ENCODE measurements around the gene ABCD3.
"Not testable (repeated sequence)": the region's sequence is repeated elsewhere in the genome, so short reads cannot be mapped to it uniquely, and the experiment has no call there.

Gene ABCD3

DNA sequence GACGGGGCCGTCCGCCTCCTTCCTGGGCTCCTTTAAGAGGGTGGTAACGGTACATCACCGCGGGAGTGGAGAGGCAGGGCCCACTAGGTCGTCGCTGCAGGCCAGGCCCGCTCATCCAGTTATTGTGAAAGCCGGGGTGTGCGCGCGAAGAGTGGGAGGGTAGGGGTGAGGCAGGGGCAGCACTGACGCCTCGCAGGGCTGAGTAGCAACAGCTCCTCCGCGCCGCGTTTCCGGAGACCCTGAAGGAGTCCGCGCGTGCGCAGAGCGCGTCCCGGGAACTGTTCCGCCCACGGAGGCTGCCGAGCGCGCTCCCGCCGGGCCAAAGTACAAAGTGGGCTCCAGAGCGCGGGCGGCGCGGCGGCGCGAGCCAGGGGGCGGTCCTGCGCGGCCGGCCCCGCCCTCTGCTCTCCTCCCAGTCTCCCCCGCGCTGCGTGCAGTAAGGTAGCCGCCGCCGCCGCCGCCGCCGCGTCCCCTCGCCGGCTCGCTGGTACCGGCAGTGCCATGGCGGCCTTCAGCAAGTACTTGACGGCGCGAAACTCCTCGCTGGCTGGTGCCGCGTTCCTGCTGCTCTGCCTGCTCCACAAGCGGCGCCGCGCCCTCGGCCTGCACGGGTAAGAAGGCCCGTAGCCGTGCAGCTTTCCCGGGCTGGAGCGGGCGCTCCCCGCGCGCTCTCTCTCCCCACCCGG, at the start of gene ABCD3:
Gene ABCD3, plus strand, starts transcription at position 412 of the 686 bp plus-strand sequence. Its CDS starts 90 bp downstream, at position 502.
- DNase-seq = peak; percentile 95

DNA sequence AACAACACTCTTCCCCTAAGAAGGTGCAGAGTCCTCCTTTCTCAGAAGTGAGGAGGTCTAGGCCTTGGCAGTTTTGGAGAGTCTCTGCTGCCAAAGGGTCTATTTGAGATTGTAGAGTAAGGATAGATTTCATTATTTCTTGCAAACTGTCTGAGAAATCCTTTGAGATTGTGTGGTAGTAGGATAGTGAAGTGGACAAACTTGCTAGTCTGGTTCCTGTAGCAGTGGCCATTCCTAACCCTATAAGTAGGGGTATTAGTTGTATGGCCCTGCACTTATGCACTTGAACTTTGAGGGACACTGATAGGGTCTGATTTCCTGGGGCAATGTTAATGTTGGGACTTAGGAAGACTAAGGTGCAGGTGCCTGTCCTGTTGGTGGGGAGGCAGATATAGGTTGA, 45.4 kb upstream of the ABCD3 start:
- DNase-seq = not testable (repeated sequence)

DNA sequence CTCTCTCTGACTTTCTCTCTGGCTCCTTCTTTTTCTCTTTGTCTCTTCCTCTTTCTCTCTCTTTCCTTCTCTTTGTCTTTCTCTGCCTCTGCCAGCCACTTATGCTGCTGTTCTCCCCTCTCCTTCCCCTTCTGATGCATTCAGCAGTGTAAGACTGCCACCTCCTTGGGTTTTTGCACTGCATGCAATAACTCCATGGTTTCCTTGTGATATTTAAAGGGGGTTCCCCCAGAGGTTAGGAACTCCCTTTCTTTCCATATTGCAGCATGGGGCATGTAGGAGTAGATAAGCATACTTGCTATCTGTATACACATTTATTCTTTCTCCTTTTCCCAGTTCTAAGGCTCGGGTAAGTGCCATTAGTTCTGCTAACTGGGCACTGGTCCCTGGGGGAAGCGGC, 44.9 kb upstream of the ABCD3 start:
- peak; percentile 24 for DNase-seq

DNA sequence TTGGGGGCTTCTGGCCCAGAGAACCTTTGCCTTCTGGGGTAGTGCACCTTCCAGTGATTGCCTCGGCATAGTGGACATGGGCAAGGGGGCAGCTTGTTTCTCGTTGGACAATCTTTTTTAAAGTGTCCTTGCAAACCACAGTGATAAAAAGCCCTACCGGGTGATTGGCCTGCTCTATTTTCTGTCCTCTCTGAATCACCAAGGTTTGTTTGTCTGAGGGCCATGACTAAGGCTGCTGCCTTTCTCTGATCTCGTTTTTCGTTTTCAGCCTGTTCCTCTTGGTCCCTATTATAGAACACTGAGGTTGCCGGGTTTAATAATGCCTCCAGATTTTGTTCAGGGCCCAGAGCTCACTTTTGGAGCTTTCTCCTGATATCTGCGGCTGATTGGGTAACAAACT, 42.5 kb upstream of the ABCD3 start:
- DNase-seq = not testable (repeated sequence)

DNA sequence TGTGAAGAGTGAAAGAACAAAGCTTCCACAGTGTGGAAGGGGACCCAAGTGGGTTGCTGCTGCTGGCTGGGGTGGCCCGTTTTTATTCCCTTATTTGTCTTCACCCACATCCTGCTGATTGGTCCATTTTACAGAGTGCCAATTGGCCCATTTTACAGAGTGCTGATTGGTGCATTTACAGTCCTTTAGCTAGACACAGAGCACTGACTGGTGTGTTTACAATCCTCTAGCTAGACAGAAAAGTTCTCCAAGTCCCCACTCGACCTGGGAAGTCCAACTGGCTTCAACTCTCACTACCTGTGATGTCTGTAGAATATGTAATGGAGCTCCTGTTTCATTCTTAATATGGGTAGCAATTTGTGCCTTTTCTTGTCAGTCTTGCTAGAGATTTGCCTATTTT, 39.7 kb upstream of the ABCD3 start:
- not testable (repeated sequence) for DNase-seq

DNA sequence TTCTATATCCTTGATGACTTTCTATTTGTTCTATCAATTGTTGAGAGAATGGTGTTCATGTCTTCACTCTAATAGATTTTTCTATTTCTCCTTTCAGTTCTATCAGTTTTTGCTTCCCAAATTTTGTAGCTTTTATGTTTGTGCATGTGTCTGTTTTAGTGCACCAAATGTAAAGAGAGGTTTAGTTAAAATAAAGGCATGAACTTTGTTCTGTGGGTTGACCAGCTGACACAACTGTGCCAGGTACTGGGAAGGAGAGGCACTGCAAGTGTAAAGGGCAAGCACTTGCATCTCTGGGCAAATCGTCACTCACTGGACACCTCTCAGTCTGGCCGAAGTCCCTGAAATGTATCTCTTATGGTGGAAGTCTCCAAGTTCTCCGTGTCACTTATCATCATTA, 38.6 kb upstream of the ABCD3 start:
- DNase-seq = no peak

DNA sequence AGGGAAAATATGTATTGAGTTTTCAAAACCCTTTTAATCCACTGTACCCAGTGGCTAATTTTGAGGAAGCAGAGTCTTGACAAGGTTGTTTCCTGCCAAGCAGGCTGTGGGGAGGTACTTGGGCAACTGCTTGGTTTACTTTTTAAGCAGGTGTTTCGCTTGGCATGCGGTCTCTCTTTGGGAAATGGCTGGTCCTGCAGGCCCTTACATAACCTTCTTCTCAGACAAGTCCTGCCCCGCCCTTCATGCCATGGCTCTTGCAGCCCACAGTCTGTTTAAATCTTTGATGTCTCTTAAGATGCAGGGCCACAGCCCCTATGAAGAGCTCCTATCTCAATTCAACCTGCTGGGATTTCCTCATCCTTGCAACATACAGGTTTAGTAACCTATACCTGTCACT, 36.0 kb upstream of the ABCD3 start:
- no peak for DNase-seq

DNA sequence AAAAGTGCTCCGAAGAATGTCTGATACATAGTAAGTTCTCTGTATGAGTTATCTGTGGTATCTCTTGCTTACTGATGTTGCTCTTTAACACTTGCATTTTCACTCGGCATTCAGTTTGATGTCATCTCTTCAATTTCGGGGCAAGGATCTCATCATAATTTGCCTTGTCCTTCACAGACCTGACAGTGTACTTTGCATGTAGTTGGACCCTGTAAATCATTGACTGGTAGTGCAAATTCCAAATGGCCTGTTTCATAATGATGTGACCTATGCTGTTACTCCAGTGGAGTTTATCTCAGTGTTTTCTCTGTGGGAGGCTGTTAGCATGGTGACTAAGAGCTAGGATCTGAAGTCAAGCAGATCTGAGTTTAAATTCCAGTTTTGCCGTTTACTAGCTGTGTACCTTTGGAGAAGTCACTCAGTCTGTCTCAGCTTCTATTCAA, 34.2 kb upstream of the ABCD3 start:
- no peak for DNase-seq

DNA sequence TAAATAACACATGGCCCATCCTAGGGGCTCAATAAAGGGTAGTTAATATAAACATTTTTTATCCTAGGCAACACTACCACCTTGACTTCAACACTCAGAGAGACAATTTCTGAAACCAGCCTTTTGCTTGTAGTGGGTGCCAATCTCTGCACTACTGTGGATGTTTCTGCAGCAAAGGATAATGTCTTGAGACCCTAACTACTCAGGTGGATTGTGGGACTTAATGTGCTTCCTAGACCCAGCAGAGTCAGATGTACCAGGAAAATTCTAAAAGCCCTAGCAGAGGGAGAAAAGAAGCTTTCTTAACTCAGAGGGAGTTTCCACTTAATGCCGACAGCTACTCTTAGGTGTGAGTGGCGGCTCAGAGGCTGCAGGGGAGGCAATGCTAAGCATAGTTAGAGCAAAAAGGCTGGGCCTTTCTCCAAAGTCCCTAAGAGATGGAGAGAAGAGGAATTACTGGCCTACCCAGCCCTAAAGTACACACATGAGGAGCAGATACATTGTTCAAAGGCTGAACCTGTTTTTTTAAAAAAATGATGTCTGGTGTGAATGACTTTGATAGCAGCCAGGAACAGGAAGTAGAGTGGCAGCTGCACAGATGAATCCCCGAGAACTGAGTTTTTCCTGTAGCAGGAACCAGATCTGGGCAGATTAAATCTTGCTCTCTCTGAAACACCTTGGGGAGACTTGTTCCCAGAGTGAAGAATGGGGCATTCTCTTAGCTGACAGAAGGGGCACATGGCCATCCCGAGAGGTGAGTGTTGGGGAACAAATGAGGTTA, 33.5 kb upstream of the ABCD3 start:
- DNase-seq = no peak

DNA sequence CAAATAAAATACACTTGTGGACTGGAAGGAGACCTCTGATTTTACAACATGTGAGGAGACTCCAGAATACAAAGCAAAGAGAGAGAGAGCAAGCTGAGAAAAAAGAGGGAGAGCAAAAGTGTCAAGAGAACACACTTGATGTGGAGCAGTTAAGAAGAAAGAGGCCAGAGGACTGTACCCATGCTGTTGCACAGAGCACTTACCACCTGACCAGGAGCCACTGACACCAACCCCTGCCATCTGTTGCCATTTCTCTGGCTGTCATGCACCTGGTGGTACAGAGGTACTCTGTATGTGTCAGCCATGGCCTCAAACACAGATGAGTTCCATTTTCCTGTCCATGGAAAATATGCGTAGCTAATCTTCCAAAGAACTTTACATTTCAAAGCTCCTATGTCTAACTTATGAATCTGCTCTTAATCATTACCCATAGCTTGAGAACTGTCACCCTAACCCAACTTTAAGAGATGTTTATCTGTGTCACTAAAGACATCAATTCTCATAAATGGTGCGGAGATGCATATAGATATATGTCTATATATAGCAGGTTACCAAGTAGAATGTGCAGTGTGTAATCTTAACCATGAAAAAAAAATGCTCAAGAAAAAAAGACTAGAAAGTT, 32.8 kb upstream of the ABCD3 start:
- no peak for DNase-seq

DNA sequence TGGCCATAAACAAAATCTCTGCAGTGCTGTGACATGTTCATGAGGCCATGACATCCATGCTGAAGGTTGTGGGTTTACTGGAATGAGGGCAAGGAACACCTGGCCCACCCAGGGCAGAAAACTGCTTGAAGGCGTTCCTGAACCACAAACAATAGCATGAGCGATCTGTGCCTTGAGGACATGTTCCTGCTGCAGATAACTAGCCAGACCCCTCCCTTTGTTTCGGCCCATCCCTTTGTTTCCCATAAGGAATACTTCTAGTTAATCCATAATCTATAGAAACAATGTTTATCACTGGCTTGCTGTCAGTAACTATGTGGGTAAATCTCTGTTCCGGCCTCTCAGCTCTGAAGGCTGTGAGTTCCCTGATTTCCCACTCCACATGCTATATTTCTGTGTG, 28.9 kb upstream of the ABCD3 start:
- no peak for DNase-seq

DNA sequence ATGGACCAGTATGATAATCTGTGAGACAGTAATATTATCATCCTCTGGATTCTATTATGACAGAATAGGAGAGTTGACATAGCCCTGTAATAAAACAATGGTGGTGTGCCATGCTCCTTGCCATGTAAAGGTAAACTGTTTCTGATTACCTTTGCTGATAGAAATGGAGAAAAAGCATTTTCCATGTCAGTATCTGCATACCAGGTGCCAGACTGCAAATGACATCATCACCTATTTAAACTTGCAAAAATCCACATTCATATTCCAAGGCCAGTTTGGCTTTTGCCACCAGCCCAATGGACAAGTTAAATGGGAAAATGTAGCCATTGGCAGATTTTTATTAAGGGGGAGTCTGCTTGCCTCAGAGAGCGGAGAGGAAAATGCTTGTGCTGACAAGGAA, 23.9 kb upstream of the ABCD3 start:
- no peak for DNase-seq

DNA sequence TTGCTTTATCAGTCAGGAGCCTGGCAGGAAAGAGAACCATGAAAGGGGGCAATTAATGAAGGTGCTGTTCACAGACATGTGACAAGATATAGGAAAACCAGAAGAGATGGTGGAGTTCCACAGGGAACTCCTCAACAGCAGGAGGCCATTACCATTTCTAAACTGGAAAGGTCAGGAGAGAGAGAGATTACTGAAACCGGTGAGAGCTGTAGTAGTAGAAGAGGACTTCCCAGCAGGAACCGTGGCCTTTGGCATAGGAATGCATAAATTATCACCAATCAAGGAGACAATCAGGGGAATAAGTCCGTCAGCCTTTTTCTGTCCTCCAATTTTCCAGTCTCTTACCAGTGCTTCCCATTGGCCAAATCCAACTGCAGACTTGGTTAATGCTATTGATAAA, 23.0 kb upstream of the ABCD3 start:
- DNase-seq = no peak

DNA sequence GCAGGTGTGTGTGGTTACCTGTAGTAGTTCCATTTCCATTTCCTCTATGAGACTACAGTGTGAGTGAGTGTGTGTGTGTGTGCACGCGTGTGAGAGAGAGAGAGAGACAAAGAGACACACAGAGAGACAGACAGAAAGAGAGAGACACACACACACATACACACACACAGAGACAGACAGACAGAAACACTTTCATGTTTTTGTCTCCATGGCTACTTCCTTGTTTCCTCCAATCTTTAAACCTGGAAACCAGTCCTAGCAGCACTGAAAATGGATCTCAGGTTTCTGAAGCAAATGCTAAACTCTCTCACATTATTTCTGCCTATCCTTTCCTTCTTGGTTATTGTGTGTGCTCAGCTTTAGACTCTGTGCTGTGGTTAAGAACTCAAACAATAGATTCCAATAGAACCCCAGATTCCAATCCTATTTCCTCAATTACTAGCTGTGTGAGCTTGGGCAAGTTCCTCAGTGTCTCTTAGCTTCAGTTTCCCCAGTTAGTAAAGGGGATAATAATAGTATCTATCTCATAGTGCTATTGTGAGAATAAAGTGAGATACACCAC, 22.4 kb upstream of the ABCD3 start:
- no peak for DNase-seq

DNA sequence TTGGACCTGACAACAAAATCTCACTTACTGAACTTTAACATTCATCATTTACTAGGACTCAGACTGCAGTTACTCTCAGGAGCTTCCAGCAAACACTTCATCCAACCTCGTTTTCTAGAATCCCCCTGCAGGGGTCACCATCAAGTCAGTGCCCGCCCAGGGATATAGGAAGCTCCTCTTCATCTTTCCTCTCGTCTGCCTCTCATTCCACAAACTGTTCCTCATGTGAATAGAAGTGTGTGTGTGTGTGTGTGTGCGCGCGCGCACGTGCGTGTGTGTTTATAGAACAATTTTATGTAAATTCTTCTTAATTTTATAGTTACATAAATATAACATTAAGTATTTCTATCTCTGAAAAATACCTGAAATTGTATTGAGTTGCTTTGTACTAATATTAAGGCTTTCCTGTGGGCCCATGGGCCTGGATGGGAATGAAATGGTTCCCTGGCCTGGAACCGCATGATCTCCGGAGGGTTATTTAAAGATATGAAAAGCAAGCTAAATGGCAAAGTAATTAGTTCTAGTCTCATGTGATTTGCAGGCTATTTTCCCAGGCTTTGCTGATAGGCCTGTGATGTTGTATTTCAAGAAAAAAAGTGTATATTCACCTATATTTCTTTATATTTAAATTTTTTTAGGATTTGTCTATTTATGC, 21.7 kb upstream of the ABCD3 start:
- DNase-seq = no peak

DNA sequence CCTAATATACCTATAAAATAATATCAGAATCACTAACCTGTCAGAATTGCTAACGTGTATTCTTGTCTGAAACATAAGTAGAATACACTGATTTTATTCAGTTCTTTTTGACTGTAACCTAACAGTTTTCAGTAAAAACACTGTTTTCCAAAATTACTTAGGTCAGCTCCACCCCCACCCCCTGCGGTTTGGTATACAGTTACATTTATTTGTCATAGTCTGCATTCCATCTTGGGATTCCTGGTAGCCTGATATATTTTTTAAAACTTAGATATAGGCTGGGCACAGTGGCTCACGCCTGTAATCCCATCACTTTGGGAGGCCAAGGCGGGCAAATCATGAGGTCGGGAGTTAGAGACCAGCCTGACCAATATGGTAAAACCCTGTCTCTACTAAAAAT, 19.8 kb upstream of the ABCD3 start:
- no peak for DNase-seq

DNA sequence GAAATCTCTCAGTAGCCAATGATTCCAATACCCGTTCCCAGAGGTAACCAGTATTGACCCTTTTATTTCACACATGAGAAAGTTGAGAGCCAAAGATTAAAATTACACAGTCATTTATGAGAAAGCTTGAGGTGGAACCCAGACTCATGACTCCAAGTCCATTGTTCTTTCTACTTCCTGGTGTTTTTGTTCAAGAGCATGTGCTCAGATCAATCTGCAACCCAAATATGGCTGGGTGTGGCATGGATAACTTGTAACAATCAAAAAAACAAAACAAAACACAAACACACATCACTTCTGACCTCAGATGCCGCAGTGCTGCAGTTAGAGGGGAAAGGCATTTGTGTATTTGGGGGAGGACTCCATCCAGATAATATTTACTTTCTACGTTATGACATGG, 18.7 kb upstream of the ABCD3 start:
- no peak for DNase-seq

DNA sequence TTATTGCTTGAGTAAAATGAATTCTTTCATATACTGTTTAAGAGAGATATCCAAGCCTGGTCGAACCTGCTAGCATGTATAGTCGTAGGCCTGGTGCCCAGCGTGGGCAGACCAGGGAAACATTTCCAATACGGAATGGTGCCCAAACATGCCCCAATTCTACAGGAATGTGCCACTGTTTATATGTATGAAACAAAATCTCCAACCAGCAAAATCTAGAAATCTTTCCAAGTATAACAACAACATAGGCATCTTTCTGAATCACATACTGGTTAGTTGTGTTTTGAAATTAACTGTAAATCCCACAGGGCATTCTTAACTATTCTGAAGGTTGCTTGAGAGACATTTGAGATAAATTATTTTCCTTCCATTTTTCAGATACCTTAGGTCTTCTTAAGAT, 17.0 kb upstream of the ABCD3 start:
- DNase-seq = no peak

DNA sequence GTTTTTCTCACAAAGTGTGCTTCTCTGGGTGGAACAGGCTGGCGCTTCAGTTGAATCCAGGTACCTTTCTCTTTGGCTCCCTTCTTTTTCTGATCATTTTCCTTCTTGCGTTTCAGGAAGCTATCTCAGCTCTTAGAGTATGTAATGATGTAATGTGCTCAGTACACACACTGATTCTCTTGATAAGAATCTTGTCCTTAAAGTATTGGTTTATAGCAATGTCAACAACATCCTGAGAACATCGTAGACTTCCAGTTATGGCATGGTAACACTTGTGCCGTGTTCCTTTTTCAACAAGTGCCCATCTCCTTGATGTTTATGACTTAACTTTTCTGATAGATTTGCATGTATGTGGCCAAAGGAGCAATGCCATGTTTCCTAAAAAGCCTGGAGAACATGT, 11.7 kb upstream of the ABCD3 start:
- no peak for DNase-seq

DNA sequence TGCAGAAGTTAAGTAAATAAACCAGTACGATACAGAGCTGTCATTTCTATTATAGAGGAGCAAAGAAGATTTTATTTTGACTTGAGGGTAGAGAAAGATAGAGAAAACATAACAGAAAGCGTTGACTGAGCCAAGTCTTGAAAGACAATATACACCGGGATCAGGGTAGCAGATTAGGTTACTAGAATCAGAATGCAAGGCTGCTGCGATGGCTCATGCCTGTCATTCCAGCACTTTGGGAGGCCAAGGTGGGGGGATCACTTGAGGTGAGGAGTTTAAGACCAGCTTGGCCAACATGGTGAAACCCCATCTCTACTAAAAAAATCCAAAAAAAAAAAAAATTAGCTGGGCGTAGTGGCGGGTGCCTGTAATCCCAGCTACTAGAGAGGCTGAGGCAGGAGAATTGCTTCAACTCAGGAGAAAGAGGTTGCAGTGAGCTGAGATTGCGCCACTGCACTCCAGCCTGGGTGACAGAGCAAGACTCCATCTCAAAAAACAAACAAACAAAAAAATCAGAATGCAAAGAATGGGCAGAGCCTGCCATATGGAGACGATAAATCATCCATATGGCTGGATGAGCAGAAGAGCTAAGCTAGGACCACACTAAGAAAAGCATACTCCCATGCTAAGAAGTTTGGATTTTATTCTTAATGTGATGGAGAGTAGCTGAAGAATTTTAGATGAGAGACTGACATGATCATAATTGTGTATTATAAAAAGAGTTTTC, 9.9 kb upstream of the ABCD3 start:
- no peak for DNase-seq

DNA sequence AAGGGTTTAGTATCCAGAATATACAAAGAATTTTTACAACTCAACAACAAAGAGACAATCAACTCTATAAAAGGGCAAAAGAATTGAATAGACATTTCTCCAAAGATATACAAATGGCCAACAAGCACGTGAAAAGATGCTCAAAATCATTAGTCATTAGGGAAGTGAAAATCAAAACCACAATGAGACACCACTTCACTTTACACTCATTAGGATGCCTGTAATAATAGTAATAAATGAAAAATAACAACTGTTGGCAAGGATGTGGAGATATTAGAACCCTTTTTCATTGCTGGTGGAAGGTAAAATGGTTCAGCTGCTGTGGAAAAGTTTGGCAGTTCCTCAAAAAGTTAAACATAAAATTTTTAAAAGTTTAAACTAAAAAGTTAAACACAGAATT, 7.0 kb upstream of the ABCD3 start:
- DNase-seq = no peak

DNA sequence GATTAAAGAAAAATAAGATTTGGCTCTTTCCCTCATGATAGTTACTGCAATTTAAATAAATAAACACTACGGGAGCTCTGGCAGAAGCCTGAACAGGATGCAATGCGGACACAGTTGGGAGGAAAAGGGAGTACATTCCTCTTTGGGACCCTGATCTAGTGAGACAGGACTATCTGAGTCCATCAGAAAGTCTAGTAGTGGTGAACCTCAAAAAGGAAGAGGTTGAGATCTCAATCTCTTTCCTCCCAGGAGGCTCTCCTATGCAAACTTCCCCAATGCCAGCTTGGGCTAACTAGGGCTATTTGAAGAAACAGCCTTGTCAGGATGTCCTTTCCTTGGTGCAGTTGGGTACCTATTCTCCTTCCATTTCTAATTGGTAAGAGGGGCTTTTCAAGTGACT, 4.9 kb upstream of the ABCD3 start:
- DNase-seq = no peak
